IPS DF 19.7 (cell line): ENCODE results near the gene BSG.

Experiments used
- DNase-seq: peaks from one replicate; pipeline ENCODE4 v3.0.0-alpha.2; 2013; ENCODE audit warnings: low read depth, low spot score

The BSG gene

GRCh38 chr19:540867-541637 is 31.3 kb upstream of the BSG start:
- DNase-seq, result no peak

GRCh38 chr19:541699-542098 is 30.7 kb upstream of the BSG start:
- no peak for DNase-seq

DNA sequence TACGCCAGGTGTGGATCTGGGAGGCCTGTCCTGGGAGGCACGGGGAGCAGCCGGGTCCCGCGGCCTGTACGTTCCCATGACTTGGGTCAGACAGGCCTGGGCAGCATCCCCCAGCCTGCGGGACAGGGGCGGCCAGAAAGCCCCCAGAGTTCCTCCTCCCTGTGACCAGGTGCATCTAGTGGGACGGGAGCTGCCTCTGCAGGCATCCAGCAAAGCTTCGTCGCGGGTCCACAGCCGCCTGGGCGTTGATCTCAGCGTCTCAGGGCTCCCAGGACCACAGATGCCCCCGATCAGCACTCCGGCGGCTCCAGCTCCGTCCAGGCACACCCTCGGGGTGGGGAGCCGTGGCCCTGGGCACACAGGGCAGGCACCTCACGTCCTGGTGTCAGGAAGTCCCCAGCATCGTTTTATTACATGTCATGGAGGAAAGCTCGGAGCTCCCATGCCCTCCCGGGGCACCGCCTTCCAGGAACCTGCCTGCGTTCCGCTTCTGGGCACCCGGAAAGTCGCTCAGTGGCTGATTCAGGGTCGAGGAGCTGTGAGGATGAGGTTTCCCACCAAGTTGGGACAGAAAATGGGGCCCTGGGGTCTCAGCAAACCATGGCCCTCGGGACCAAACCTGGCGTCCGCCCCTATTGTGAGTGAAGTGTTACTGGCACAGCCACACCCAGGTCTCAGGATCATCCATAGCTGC is 30.1 kb upstream of the BSG start:
- no peak for DNase-seq

DNA sequence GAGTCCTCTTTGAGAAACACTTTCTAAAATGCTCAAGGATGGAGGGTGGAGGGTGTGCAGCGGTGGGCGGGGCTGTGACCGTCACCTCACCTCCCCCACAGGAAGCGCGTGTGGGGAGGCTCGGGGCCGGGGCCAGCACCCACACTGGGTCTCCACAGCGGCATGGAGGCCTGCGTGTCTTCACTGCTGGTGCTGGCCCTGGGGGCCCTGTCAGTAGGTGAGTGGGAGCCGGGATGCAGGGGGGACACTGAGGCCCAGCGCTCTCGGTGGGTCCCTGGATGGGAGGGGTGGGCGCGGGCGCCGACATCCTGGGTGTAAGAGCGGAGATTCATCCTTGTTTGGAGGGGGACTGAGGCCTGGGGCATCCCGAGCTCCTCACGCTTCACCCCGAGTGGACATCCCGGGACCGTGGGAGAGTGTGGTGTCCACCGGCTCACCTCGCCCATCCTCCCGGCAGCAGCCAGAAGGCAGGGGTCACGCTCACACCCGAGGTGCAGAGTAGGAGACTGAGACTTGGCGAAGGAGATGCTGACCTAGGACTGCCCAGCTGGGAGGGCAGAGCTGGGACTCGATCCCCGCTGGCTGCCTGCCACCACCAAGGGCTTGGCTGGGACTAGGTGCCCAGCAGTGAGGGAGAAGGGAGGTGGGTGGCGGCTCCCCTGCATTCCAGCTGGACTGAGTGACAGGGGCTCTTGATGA is 28.3 kb upstream of the BSG start, which contains the start of gene GZMM:
TSS of gene GZMM (plus strand) at position 144 of the 699 bp plus-strand sequence. CDS start at position 163, 19 bp downstream.
- no peak for DNase-seq

DNA sequence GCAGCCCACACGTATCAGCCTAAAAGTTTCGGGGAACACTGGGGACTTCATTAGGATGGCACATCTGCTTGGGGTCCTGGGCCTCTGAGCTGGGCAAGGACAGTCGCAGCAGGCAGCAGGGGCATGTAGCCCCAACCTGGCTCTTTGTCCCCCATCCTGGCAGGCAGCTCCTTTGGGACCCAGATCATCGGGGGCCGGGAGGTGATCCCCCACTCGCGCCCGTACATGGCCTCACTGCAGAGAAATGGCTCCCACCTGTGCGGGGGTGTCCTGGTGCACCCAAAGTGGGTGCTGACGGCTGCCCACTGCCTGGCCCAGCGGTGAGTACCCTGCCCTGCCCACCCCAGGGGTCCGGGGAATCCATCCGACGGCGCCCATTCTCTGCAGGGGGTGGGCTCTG is 25.3 kb upstream of the BSG start:
- no peak for DNase-seq

DNA sequence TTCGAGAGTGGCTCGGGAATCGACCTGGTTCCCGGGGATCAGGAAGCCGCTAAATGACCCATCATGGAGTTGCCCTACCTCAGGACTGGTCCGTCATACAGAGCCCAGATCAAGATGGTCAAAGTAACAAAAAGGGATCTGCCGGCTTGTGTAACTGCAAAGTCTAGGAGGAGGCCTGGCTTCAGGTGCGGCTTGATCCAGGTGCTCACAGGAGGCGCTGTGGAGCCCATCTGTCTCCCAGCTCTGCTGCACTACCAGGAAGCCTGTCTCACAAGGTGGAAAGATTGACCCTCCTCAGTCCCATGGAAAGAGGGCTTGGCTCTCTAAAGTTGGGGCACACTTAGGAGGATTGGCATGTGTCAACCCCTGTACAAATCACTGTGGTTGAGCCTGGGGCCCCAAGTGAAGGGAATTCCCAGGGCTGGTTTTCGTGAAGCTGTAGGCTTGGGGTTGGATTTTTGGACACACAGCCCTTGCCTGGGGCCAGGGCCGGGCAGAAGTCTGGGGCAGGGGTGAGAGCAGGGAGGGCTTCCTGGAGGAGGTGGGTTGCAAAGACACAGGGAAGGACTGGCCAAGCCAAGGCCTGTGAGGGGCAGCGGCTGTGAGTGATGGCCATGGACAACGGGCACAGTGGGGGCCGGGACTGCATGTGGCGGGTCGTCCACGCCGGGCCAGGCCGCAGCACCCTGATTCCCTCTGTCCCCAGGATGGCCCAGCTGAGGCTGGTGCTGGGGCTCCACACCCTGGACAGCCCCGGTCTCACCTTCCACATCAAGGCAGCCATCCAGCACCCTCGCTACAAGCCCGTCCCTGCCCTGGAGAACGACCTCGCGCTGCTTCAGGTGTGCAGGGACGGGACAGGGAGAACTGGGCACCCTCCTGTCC is 24.3 kb upstream of the BSG start:
- DNase-seq, result no peak

DNA sequence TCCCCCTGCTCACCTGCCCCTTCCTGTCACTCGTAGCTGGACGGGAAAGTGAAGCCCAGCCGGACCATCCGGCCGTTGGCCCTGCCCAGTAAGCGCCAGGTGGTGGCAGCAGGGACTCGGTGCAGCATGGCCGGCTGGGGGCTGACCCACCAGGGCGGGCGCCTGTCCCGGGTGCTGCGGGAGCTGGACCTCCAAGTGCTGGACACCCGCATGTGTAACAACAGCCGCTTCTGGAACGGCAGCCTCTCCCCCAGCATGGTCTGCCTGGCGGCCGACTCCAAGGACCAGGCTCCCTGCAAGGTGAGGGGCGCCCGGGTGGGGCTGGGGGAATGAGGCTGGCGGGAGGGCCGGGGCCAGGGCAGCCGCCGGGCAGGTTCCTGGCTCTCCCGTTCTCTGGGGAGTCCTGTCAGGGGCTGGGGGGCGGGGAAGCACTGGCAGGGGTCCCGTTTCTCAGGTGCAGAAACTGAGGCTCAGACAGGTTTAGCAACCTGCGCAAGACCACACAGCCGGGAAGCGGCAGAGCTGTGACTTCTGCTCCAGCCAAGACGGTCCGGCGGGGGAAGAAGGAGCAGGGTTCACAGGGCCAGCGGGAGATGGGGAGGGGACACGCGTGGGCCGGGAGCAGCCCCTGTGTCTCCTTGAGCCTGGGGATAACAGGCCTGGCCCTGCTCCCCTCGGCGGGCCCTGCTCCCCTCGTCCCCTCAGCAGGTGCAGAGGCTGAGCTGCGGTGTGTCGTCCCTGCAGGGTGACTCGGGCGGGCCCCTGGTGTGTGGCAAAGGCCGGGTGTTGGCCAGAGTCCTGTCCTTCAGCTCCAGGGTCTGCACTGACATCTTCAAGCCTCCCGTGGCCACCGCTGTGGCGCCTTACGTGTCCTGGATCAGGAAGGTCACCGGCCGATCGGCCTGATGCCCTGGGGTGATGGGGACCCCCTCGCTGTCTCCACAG is 23.2 kb upstream of the BSG start:
- no peak for DNase-seq

GRCh38 chr19:554817-555216 is 17.6 kb upstream of the BSG start:
- DNase-seq, result no peak

- DNase-seq, result no peak
Observed at GRCh38 chr19:555474-555808, 17.0 kb upstream of the BSG start.

DNA sequence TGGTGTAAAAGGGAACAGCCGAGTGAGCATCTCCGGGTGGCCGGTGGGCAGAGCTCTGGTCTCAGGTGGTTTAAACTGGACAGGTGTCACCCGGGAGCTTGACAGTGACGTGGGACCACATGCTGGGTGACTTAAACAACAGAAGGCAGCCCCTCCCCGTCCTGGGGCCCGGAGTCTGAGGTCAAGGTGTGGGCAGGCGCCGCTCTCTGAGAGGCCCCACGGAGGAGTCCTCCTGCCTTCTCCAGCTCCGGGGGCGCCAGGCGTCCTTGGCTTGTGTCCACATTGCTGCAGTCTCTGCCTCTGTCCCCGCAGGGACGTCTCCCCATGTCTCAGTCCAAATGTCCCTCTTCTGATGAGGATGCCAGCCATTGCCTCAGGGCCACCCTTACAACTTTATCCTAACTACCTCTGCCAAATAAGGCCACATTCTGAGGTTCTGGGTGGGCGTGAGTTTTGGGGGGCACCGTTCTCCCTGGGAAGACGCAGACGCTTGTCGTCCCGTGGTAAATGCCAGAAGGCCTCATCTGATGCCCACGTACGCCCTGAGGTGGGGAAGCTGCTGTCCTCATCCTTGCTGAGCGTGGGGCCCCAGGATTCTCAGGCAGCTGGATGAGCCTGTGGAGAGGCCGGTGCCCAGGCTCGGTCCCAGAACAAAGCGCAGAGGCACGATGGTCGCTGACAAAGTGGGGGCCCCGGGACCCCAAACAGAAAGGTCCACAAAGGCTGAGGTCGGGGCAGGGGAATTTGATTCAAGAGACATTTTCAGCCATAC is 15.6 kb upstream of the BSG start:
- DNase-seq, result no peak

- DNase-seq, result no peak
Observed at GRCh38 chr19:558770-559439, 13.5 kb upstream of the BSG start.

GRCh38 chr19:560121-560520 is 12.3 kb upstream of the BSG start:
- no peak for DNase-seq

DNA sequence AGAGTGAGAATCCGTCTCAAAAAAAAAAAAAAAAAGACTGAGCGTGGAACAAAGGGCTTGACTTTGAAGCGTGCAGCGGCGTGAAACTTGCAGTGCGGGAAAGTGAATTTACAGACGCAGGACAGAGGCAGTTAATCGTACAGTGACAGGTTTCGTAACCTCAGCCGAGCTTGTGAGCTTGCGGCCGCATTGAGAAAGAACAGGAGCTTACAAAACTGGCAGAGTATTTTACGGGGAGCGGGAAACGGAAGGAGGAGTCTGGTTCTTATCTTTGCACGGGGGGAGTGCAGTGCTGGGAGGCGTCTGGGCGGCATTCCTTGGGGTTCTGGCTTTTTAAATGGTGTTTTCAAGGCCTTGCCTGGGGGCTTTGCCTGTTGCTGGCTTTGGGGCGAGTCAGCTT is 6.0 kb upstream of the BSG start:
- no peak for DNase-seq

DNA sequence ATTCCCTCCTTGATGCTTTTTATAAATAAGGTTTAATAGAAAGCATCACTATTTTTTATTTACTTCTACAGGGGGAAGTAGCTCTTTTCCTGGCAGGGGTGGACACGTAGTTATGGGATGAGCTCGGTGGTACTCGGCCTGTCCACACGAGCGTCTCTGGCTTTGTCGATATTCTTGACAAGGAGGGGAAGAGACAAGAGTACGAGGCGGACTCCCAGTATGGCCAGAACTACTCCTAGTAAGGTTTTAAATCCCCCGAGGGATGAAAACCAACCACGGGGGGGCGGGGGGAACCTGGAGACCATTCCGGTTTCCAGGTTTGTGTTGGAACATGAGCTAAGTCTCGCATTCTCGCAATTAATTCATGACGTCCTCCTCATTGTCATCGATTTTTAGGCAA is 5.6 kb upstream of the BSG start:
- no peak for DNase-seq

DNA sequence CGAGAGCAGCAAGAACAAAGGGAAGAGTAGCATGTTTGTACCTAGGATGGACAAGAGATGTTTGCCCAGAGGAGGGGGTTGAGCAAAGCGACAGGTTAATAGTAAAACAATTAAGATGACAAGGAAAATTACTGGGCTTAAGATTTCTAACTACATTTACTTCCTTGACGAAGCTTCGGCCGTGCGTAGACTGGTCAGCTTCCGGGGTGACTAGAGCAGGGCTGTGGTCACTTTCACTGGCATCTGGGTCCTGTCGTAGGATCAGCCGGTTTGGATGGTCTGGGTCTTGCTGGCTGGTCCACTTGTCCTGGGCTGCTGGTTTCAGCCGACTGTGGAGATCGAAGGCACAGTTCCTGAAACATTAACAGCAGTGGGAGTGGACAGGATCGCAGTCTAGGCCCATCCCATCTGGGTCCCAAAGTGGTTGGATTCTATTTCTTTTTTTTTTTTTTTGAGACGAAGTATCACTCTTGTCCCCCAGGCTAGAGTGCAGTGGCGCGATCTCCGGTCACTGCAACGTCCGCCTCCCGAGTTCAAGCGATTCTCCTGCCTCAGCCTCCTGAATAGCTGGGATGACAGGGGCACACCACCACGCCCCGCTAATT is 5.0 kb upstream of the BSG start:
- no peak for DNase-seq

DNA sequence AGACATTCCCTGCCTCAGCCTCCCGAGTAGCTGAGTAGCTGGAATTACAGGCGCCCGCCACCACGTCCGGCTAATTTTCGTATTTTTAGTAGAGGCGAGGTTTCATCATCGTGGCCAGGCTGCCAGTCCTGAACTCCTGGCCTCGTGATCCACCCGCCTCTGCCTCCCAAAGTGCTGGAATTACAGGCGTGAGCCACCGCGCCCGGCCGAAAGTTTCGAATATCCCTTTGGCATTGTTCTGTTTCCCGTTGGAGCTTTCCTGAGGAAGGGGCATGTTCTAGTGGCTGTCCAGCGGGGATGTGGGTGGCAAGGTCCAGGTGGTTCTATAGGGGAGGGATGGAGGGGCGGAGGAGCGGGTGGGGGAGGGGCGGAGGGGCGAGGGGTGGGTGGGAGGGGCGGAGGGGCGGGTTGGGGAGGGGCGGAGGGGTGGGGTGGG is 2.1 kb upstream of the BSG start:
- no peak for DNase-seq

DNA sequence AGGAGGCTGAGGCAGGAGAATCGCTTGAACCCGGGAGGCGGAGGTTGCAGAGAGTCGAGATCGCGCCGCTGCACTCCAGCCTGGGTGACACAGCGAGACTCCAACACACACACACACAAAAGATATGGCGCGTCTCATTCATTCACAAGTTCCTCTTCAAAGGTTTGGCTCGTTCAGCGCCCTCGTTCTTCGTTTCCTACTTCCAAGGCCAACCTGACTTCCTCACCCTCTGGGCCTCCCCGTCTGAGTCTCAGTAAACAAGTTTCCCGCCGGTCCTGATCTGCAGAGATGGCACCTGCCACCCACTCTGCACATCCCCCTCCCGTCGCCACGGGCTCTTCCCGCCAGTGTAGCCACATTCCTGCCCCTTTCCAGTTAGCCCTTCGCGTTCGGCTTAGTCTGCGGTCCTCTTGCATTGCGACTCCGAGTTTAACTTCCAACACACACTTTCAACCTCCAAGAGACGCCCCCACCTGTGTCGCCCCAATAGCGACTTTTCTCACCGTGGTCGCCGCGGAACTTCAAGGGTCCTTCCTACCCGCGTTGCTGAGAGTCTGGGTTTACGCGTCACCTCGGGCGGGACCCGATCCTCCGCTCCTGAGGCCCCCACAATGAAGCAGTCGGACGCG is 1.3 kb upstream of the BSG start:
- DNase-seq, result no peak

- no peak for DNase-seq
Observed at GRCh38 chr19:571566-571974, 826 bp upstream of the BSG start.
